Loucy (cell line): ENCODE measurements around the gene MAML3.

Experiments used
- EZH2phosphoT487 ChIP-seq: fragments of 200-600 bp; IDR thresholded peaks from 2 replicates; pipeline ENCODE4 v1.6.1; 2018; ENCODE audit warnings: antibody characterized with exemption, mild to moderate bottlenecking, moderate library complexity, borderline replicate concordance
- TF ChIP-seq, protein P1 (sequence below): fragments of 200-600 bp; sonication (generic); conservative IDR thresholded peaks from 2 replicates; pipeline ENCODE4 v1.5.1; 2014; ENCODE audit warnings: mild to moderate bottlenecking, antibody characterized with exemption, low read length

- TF ChIP-seq, protein P1, sequence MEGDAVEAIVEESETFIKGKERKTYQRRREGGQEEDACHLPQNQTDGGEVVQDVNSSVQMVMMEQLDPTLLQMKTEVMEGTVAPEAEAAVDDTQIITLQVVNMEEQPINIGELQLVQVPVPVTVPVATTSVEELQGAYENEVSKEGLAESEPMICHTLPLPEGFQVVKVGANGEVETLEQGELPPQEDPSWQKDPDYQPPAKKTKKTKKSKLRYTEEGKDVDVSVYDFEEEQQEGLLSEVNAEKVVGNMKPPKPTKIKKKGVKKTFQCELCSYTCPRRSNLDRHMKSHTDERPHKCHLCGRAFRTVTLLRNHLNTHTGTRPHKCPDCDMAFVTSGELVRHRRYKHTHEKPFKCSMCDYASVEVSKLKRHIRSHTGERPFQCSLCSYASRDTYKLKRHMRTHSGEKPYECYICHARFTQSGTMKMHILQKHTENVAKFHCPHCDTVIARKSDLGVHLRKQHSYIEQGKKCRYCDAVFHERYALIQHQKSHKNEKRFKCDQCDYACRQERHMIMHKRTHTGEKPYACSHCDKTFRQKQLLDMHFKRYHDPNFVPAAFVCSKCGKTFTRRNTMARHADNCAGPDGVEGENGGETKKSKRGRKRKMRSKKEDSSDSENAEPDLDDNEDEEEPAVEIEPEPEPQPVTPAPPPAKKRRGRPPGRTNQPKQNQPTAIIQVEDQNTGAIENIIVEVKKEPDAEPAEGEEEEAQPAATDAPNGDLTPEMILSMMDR: no peak
- no peak for TF ChIP-seq EZH2phosphoT487
These were observed 175.3 kb downstream of the MAML3 start for GRCh38 chr4:139978692-139979091.
